Activated T-cell treated with anti-CD3 and anti-CD28 coated beads for 48 hours (primary cell): Measurements from ENCODE around the gene ADRB2.
"Not testable (repeated sequence)": the region's sequence is repeated elsewhere in the genome, so short reads cannot be mapped to it uniquely, and the experiment has no call there.

Experiments used
- DNase-seq: peaks from one replicate; pipeline ENCODE4 v3.0.0-alpha.2; 2020; ENCODE audit warnings: low read depth

ADRB2 gene

GRCh38 chr5:148856009-148856367 lies 29.6 kb downstream of the ADRB2 start:
- DNase-seq, result no peak

- no peak for DNase-seq
These were observed 30.0 kb downstream of the ADRB2 start for GRCh38 chr5:148856424-148856823.

- no peak for DNase-seq
These were observed 31.1 kb downstream of the ADRB2 start for GRCh38 chr5:148857474-148857873.

- no peak for DNase-seq
These were observed 31.7 kb downstream of the ADRB2 start for GRCh38 chr5:148858106-148858505.

GRCh38 chr5:148858547-148858946 lies 32.1 kb downstream of the ADRB2 start:
- no peak for DNase-seq

- no peak for DNase-seq
These were observed 33.3 kb downstream of the ADRB2 start for GRCh38 chr5:148859703-148860102.

- DNase-seq, result no peak
These were observed 34.2 kb downstream of the ADRB2 start for GRCh38 chr5:148860599-148860998.

GRCh38 chr5:148861088-148861487 lies 34.7 kb downstream of the ADRB2 start:
- no peak for DNase-seq

GRCh38 chr5:148861696-148862095 lies 35.3 kb downstream of the ADRB2 start:
- no peak for DNase-seq

GRCh38 chr5:148864113-148864841 lies 37.9 kb downstream of the ADRB2 start:
- no peak for DNase-seq

GRCh38 chr5:148866024-148866423 lies 39.6 kb downstream of the ADRB2 start:
- no peak for DNase-seq

- no peak for DNase-seq
These were observed 46.7 kb downstream of the ADRB2 start for GRCh38 chr5:148873120-148873519.

- DNase-seq, result no peak
These were observed 47.5 kb downstream of the ADRB2 start for GRCh38 chr5:148873690-148874485.

GRCh38 chr5:148875205-148875875 lies 48.9 kb downstream of the ADRB2 start:
- DNase-seq, result no peak

- not testable (repeated sequence) for DNase-seq
These were observed 51.0 kb downstream of the ADRB2 start for GRCh38 chr5:148877436-148877835.
